ENCODE data around the gene VAMP5.

DNA sequence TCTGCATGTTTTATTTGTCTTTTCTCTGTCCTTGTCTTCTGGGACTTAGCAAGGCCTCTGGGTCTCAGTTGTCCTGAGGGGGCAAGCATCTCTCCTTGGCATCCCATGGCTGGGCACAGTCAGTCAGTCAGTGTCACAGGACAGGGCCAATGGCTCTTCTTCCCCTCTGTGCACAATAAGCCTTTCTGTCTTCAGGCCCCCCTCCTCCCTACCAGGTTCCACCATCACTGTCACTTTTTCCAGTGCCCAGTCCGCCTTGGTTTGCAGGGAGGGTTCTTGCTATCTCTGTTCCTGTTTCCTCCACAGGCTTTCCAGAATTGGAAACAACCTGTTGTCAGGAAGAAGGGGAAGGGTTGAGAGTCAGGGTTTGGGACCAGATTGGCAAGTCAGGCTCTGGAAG, 1.7 kb upstream of the VAMP5 start:
- TF ChIP-seq CTBP1 (IDR thresholded peaks at IDR 0.05; ENCODE audit: borderline replicate concordance) (no peak), NONO (IDR thresholded peaks at IDR 0.05; ENCODE audit: low read depth in 2 of 2, low read length in 1 of 2) (no peak), NFXL1 (CRISPR knock-in tag; IDR thresholded peaks at IDR 0.05) (no peak), HNRNPLL (IDR thresholded peaks at IDR 0.05; ENCODE audit: low read depth, low read length, poor library complexity, severe bottlenecking) (no peak), DNMT1 (IDR thresholded peaks at IDR 0.05) (no peak), SMAD3 (CRISPR knock-in tag; conservative IDR thresholded peaks at IDR 0.05) (no peak), YY1 (IDR thresholded peaks at IDR 0.05; ENCODE audit: borderline replicate concordance in 1 of 3, control insufficient read depth in 1 of 3, extremely low read depth in 1 of 3, insufficient read depth in 3 of 3, insufficient read length in 1 of 3, insufficient replicate concordance in 2 of 3, low read depth in 1 of 3, low read length in 2 of 3) (no peak), FOS (IDR thresholded peaks at IDR 0.05; ENCODE audit: extremely low read depth, insufficient read length) (no peak), ZNF146 (CRISPR knock-in tag; IDR thresholded peaks at IDR 0.05; ENCODE audit: unreplicated experiment) (no peak)
- TF ChIP-seq, protein P1, sequence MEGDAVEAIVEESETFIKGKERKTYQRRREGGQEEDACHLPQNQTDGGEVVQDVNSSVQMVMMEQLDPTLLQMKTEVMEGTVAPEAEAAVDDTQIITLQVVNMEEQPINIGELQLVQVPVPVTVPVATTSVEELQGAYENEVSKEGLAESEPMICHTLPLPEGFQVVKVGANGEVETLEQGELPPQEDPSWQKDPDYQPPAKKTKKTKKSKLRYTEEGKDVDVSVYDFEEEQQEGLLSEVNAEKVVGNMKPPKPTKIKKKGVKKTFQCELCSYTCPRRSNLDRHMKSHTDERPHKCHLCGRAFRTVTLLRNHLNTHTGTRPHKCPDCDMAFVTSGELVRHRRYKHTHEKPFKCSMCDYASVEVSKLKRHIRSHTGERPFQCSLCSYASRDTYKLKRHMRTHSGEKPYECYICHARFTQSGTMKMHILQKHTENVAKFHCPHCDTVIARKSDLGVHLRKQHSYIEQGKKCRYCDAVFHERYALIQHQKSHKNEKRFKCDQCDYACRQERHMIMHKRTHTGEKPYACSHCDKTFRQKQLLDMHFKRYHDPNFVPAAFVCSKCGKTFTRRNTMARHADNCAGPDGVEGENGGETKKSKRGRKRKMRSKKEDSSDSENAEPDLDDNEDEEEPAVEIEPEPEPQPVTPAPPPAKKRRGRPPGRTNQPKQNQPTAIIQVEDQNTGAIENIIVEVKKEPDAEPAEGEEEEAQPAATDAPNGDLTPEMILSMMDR (IDR thresholded peaks at IDR 0.05 in 2 of 3, conservative IDR thresholded peaks at IDR 0.05 in 1 of 3; ENCODE audit: insufficient read depth in 2 of 3, low read depth in 1 of 3, low read length in 3 of 3) = no peak
- TF ChIP-seq, protein P2, sequence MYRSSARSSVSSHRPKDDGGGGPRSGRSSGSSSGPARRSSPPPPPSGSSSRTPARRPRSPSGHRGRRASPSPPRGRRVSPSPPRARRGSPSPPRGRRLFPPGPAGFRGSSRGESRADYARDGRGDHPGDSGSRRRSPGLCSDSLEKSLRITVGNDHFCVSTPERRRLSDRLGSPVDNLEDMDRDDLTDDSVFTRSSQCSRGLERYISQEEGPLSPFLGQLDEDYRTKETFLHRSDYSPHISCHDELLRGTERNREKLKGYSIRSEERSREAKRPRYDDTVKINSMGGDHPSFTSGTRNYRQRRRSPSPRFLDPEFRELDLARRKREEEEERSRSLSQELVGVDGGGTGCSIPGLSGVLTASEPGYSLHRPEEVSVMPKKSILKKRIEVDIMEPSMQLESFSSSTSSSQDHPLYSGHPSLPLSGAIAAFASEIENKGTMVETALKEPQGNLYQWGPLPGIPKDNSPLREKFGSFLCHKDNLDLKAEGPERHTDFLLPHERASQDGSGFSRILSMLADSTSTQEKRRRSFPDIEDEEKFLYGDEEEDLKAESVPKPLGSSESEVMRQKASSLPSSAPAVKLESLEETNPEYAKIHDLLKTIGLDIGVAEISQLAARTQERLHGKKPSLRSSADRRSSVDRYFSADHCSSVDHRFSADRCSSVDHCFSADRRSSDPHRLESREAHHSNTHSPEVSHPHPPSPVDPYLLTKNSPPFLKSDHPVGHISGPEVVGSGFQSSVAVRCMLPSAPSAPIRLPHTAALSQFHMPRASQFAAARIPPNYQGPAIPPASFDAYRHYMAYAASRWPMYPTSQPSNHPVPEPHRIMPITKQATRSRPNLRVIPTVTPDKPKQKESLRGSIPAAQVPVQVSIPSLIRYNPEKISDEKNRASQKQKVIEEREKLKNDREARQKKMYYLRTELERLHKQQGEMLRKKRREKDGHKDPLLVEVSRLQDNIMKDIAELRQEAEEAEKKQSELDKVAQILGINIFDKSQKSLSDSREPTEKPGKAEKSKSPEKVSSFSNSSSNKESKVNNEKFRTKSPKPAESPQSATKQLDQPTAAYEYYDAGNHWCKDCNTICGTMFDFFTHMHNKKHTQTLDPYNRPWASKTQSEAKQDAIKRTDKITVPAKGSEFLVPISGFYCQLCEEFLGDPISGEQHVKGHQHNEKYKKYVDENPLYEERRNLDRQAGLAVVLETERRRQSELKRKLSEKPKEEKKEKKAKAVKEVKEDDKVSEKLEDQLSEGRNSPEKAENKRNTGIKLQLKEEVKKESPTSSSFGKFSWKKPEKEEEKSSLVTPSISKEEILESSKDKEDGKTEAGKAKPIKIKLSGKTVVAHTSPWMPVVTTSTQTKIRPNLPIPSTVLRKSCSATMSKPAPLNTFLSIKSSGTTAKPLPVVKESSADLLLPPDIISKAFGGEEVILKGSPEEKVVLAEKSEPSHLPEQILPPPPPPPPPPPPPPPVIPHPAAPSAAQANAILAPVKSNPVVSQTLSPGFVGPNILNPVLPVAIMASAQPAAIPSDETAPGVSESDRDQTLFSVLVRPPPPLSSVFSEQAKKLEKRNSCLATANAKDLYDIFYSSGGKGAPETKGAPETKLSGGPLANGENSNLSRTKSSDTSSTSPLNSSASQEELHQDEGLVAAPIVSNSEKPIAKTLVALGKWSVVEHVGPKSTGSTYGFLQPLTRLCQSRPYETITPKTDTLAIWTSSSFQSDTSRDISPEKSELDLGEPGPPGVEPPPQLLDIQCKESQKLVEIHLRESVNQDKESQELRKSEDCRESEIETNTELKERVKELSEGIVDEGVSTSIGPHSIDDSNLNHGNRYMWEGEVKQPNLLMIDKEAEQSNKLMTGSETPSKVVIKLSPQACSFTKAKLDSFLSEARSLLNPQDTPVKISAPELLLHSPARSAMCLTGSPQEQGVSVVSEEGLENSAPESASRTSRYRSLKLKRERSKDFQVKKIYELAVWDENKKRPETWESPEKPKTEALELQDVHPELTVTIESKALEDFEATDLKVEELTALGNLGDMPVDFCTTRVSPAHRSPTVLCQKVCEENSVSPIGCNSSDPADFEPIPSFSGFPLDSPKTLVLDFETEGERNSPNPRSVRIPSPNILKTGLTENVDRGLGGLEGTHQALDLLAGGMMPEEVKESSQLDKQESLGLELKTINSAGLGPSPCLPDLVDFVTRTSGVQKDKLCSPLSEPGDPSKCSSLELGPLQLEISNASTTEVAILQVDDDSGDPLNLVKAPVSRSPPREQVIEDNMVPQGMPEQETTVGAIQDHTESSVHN (IDR thresholded peaks at IDR 0.05; ENCODE audit: borderline replicate concordance in 1 of 2, low read depth in 1 of 2) = no peak
- TF ChIP-seq, protein P3, sequence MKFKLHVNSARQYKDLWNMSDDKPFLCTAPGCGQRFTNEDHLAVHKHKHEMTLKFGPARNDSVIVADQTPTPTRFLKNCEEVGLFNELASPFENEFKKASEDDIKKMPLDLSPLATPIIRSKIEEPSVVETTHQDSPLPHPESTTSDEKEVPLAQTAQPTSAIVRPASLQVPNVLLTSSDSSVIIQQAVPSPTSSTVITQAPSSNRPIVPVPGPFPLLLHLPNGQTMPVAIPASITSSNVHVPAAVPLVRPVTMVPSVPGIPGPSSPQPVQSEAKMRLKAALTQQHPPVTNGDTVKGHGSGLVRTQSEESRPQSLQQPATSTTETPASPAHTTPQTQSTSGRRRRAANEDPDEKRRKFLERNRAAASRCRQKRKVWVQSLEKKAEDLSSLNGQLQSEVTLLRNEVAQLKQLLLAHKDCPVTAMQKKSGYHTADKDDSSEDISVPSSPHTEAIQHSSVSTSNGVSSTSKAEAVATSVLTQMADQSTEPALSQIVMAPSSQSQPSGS (CRISPR knock-in tag; IDR thresholded peaks at IDR 0.05) = no peak
- TF ChIP-seq, protein P4, sequence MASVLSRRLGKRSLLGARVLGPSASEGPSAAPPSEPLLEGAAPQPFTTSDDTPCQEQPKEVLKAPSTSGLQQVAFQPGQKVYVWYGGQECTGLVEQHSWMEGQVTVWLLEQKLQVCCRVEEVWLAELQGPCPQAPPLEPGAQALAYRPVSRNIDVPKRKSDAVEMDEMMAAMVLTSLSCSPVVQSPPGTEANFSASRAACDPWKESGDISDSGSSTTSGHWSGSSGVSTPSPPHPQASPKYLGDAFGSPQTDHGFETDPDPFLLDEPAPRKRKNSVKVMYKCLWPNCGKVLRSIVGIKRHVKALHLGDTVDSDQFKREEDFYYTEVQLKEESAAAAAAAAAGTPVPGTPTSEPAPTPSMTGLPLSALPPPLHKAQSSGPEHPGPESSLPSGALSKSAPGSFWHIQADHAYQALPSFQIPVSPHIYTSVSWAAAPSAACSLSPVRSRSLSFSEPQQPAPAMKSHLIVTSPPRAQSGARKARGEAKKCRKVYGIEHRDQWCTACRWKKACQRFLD (CRISPR knock-in tag; IDR thresholded peaks at IDR 0.05) = no peak

Measured in K562 (cell line).